H9 (cell line): ENCODE data around the gene JAKMIP1. TPM values are rescaled to one million over a fixed set of nuclear protein-coding genes. Genes with fewer than 3 reads are reported as not detected.

Experiments
- DNase-seq: peaks from one replicate; pipeline ENCODE4 v3.0.0-alpha.2; 2017
- H2AFZ ChIP-seq: one replicate; pipeline ENCODE4 v1.6.1; 2013; ENCODE audit warnings: mild to moderate bottlenecking, low read length, control low read depth, moderate library complexity
- H2AK5ac ChIP-seq: 2 replicates; pipeline ENCODE4 v1.6.1; 2013; ENCODE audit warnings: low read length, control low read depth, mixed read lengths; ENCODE audit not compliant: insufficient read length
- H2BK120ac ChIP-seq: one replicate; pipeline ENCODE4 v1.6.1; 2013; ENCODE audit warnings: low read depth, mild to moderate bottlenecking, low read length, control low read depth, inconsistent platforms; ENCODE audit not compliant: poor library complexity, severe bottlenecking
- H2BK12ac ChIP-seq: 2 replicates; pipeline ENCODE4 v1.6.1; 2013; ENCODE audit warnings: low read length, control low read depth, mixed read lengths, low read depth; ENCODE audit not compliant: insufficient read length
- H2BK15ac ChIP-seq: 2 replicates; pipeline ENCODE4 v1.6.1; 2013; ENCODE audit warnings: low read depth, low read length, control low read depth
- H2BK20ac ChIP-seq: one replicate; pipeline ENCODE4 v1.6.1; 2013; ENCODE audit warnings: low read depth, mild to moderate bottlenecking, low read length, control low read depth, inconsistent platforms; ENCODE audit not compliant: poor library complexity, severe bottlenecking
- H2BK5ac ChIP-seq: 2 replicates; pipeline ENCODE4 v1.6.1; 2013; ENCODE audit warnings: low read length, control low read depth, mixed read lengths; ENCODE audit not compliant: insufficient read length
- H3K14ac ChIP-seq: 2 replicates; pipeline ENCODE4 v1.6.1; 2013; ENCODE audit warnings: low read length, control low read depth; ENCODE audit not compliant: insufficient read depth
- H3K18ac ChIP-seq: 2 replicates; pipeline ENCODE4 v1.6.1; 2013; ENCODE audit warnings: low read depth, mild to moderate bottlenecking, mixed read lengths, low read length, control low read depth; ENCODE audit not compliant: insufficient read length
- H3K23ac ChIP-seq: 2 replicates; pipeline ENCODE4 v1.6.1; 2013; ENCODE audit warnings: low read length, control low read depth, mixed read lengths, low read depth; ENCODE audit not compliant: insufficient read length
- H3K23me2 ChIP-seq: 2 replicates; pipeline ENCODE4 v1.6.1; 2013; ENCODE audit warnings: low read depth, mild to moderate bottlenecking, mixed read lengths, low read length, control low read depth; ENCODE audit not compliant: insufficient read length, poor library complexity, severe bottlenecking
- H3K27ac ChIP-seq: 2 replicates; pipeline ENCODE4 v1.5.1; 2013; ENCODE audit warnings: low read length, control low read depth, mixed read lengths, low read depth; ENCODE audit not compliant: insufficient read length
- H3K27me3 ChIP-seq: 2 replicates; pipeline ENCODE4 v1.6.1; 2013; ENCODE audit warnings: low read length, control low read depth, inconsistent platforms; ENCODE audit not compliant: insufficient read depth
- H3K4ac ChIP-seq: 2 replicates; pipeline ENCODE4 v1.6.1; 2013; ENCODE audit warnings: low read depth, mild to moderate bottlenecking, control low read depth, inconsistent platforms, low read length, moderate library complexity
- H3K4me1 ChIP-seq: 2 replicates; pipeline ENCODE4 v1.6.1; 2013; ENCODE audit warnings: low read length, control low read depth, inconsistent platforms; ENCODE audit not compliant: insufficient read depth
- H3K4me2 ChIP-seq: 2 replicates; pipeline ENCODE4 v1.6.1; 2013; ENCODE audit warnings: low read length, control low read depth, mixed read lengths; ENCODE audit not compliant: insufficient read length, insufficient read depth
- H3K56ac ChIP-seq: 2 replicates; pipeline ENCODE4 v1.6.1; 2013; ENCODE audit warnings: low read depth, mild to moderate bottlenecking, mixed read lengths, low read length, control low read depth; ENCODE audit not compliant: insufficient read length
- H3K79me1 ChIP-seq: 2 replicates; pipeline ENCODE4 v1.6.1; 2013; ENCODE audit warnings: low read depth, mild to moderate bottlenecking, moderate library complexity, low read length, control low read depth, inconsistent platforms; ENCODE audit not compliant: insufficient read depth, poor library complexity, severe bottlenecking
- H3K79me2 ChIP-seq: 2 replicates; pipeline ENCODE4 v1.6.1; 2013; ENCODE audit warnings: low read length, control low read depth, inconsistent platforms; ENCODE audit not compliant: insufficient read depth
- H3K9ac ChIP-seq: 2 replicates; pipeline ENCODE4 v1.6.1; 2013; ENCODE audit warnings: low read length, control low read depth, mixed read lengths; ENCODE audit not compliant: insufficient read length; ENCODE audit errors: extremely low read depth
- H3K9me3 ChIP-seq: one replicate; pipeline ENCODE4 v1.6.1; 2013; ENCODE audit warnings: low read depth, low read length, inconsistent platforms; ENCODE audit not compliant: control insufficient read depth
- H3T11ph ChIP-seq: one replicate; pipeline ENCODE4 v1.6.1; 2013; ENCODE audit warnings: mild to moderate bottlenecking, low read length, control low read depth, inconsistent platforms
- H4K20me1 ChIP-seq: one replicate; pipeline ENCODE4 v1.6.1; 2013; ENCODE audit not compliant: control insufficient read depth, insufficient read length, insufficient read depth
- H4K5ac ChIP-seq: 2 replicates; pipeline ENCODE4 v1.6.1; 2013; ENCODE audit warnings: low read depth, mild to moderate bottlenecking, mixed read lengths, low read length, control low read depth; ENCODE audit not compliant: insufficient read length
- H4K8ac ChIP-seq: replicated peaks from 2 replicates; pipeline ENCODE4 v1.6.1; 2013; ENCODE audit warnings: low read length, control low read depth, mixed read lengths, low read depth; ENCODE audit not compliant: insufficient read length
- H4K91ac ChIP-seq: 2 replicates; pipeline ENCODE4 v1.6.1; 2013; ENCODE audit warnings: low read depth, mild to moderate bottlenecking, moderate library complexity, mixed read lengths, low read length, control low read depth; ENCODE audit not compliant: insufficient read length
- H3K27ac Mint-ChIP-seq, 3 experiments: 2 replicates in 2 of 3; 3 replicates in 1 of 3; pipeline ENCODE4 v1.8.0; 2020 to 2021; ENCODE audit warnings: mixed read lengths in 3 of 3, mild to moderate bottlenecking in 1 of 3, moderate library complexity in 1 of 3
- H3K27me3 Mint-ChIP-seq: 2 replicates; pipeline ENCODE4 v1.8.0; 2021; ENCODE audit warnings: low read depth, mild to moderate bottlenecking, moderate library complexity, mixed read lengths
- H3K36me3 Mint-ChIP-seq, 3 experiments: 2 replicates in 2 of 3; 3 replicates in 1 of 3; pipeline ENCODE4 v1.8.0; 2020 to 2021; ENCODE audit warnings: low read depth in 3 of 3, mixed read lengths in 3 of 3; ENCODE audit not compliant: insufficient read depth in 1 of 3
- H3K4me1 Mint-ChIP-seq, 2 experiments: 2 replicates each; pipeline ENCODE4 v1.8.0; 2020; ENCODE audit warnings: mixed read lengths in 2 of 2
- H3K4me3 Mint-ChIP-seq, 2 experiments: 2 replicates in 1 of 2; 3 replicates in 1 of 2; pipeline ENCODE4 v1.8.0; 2020 to 2021; ENCODE audit warnings: mild to moderate bottlenecking in 2 of 2, mixed read lengths in 2 of 2, moderate library complexity in 1 of 2
- H3K9me3 Mint-ChIP-seq, 2 experiments: 2 replicates in 1 of 2; 3 replicates in 1 of 2; pipeline ENCODE4 v1.8.0; 2020; ENCODE audit warnings: mild to moderate bottlenecking in 2 of 2, mixed read lengths in 2 of 2, moderate library complexity in 1 of 2
- WGBS: extraction: QIAGEN DNeasy Blood & Tissue Kit; methylation state at CpG from one replicate; pipeline ENCODE4 v1.1.7; 2013; ENCODE audit warnings: missing lambda C conversion rate, low lambda C conversion rate, mixed read lengths; ENCODE audit not compliant: insufficient read length; ENCODE audit errors: extremely low coverage; 5-methylcytosine and 5-hydroxymethylcytosine counted together
- total RNA-seq: library from RNA; stranded (reverse); gene quantifications from 2 replicates; pipeline ENCODE4 v1.2.1, GENCODE V29; 2021
- TF ChIP-seq, protein P1 (sequence below): fragments of 200-600 bp; sonication (generic); conservative IDR thresholded peaks from 3 replicates; pipeline ENCODE4 v1.8.0; 2021; ENCODE audit warnings: antibody characterized with exemption, mild to moderate bottlenecking

Gene JAKMIP1
- total RNA-seq, 1 experiment from 2014 or later = 1.5 TPM

DNA sequence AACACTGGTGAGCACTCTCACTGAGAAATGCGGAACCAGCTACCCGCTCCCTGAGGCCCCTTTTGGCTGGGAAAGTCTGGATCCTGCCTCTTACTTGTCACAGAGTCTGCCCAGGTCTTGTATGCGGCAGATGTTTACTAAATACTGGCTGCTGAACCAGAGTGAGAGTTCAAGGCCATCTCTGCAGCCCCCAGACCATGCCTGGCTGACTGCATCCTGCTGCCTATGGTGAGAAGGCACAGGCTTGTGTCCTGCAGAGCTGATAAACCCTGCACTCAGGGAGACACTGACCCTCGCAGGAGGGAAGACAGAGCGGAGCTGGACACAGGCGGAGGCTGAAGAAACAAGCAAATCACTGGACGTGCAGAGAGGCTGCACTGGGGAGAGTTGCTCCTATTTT is 46.5 kb downstream of the JAKMIP1 start:
- H3K4me3 Mint-ChIP-seq = no peak overlapping the region
- no peak overlapping the region for H3K14ac ChIP-seq
- no peaks in the 10 kb centered on the region for H4K20me1 ChIP-seq
- peak overlapping the region in 1 of 3 experiments; percentile 23; a peak in 2 of 7 replicates for H3K27ac Mint-ChIP-seq
- no peak for DNase-seq
- no CpG with 5 or more reads among the region's 7 CpGs for WGBS
- H3K4me1 Mint-ChIP-seq = peaks cover 18 to 35% of the 10 kb centered on the region in 2 experiments
- no peak overlapping the region for H4K5ac ChIP-seq
- H3K9me3 Mint-ChIP-seq = no peaks in the 10 kb centered on the region
- no peak overlapping the region for H3K27ac ChIP-seq
- no peak overlapping the region for H2BK20ac ChIP-seq
- no peak overlapping the region for H3K4me2 ChIP-seq
- no peak overlapping the region for H3K23ac ChIP-seq
- no peak overlapping the region for H3T11ph ChIP-seq
- no peak overlapping the region for H3K9ac ChIP-seq
- peaks cover 12% of the 10 kb centered on the region for H3K4me1 ChIP-seq
- H3K79me1 ChIP-seq = no peaks in the 10 kb centered on the region
- no peak overlapping the region for H4K8ac ChIP-seq
- no peak overlapping the region for H3K18ac ChIP-seq
- no peaks in the 10 kb centered on the region for H3K79me2 ChIP-seq
- no peaks in the 10 kb centered on the region; the same call in 1 of the 2 replicates for H3K27me3 ChIP-seq
- H3K27me3 Mint-ChIP-seq = peaks cover 4% of the 10 kb centered on the region
- H2BK12ac ChIP-seq = no peak overlapping the region
- no peak overlapping the region for H2AK5ac ChIP-seq
- H4K91ac ChIP-seq = no peak overlapping the region
- H2BK120ac ChIP-seq = no peak overlapping the region
- H2BK5ac ChIP-seq = no peak overlapping the region
- no peaks in the 10 kb centered on the region for H3K9me3 ChIP-seq
- H3K56ac ChIP-seq = no peak overlapping the region
- H2BK15ac ChIP-seq = no peak overlapping the region
- H2AFZ ChIP-seq = no peak overlapping the region
- no peaks in the 10 kb centered on the region for H3K36me3 Mint-ChIP-seq
- no peaks in the 10 kb centered on the region for H3K23me2 ChIP-seq
- no peak overlapping the region for H3K4ac ChIP-seq
- TF ChIP-seq, protein P1, sequence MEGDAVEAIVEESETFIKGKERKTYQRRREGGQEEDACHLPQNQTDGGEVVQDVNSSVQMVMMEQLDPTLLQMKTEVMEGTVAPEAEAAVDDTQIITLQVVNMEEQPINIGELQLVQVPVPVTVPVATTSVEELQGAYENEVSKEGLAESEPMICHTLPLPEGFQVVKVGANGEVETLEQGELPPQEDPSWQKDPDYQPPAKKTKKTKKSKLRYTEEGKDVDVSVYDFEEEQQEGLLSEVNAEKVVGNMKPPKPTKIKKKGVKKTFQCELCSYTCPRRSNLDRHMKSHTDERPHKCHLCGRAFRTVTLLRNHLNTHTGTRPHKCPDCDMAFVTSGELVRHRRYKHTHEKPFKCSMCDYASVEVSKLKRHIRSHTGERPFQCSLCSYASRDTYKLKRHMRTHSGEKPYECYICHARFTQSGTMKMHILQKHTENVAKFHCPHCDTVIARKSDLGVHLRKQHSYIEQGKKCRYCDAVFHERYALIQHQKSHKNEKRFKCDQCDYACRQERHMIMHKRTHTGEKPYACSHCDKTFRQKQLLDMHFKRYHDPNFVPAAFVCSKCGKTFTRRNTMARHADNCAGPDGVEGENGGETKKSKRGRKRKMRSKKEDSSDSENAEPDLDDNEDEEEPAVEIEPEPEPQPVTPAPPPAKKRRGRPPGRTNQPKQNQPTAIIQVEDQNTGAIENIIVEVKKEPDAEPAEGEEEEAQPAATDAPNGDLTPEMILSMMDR = no peak
